Mesenchymal stem cell (in vitro differentiated cells and primary cell): ENCODE measurements around the gene ADAMTS17.

Experiments
- DNase-seq: peaks from one replicate; pipeline ENCODE4 v3.0.0-alpha.2; 2013
- H2AFZ ChIP-seq: one replicate; pipeline ENCODE4 v1.6.1; 2013; ENCODE audit warnings: low read depth, mild to moderate bottlenecking, control low read depth, inconsistent platforms, low read length, moderate library complexity
- H2AK5ac ChIP-seq: 2 replicates; pipeline ENCODE4 v1.6.1; 2013; ENCODE audit warnings: low read length, moderate library complexity, mild to moderate bottlenecking, inconsistent platforms; ENCODE audit not compliant: severe bottlenecking
- H2BK120ac ChIP-seq: one replicate; pipeline ENCODE4 v1.6.1; 2013; ENCODE audit warnings: low read depth, mild to moderate bottlenecking, inconsistent platforms, low read length, moderate library complexity
- H2BK12ac ChIP-seq, 2 experiments: one replicate each; pipeline ENCODE4 v1.6.1; 2013; ENCODE audit warnings: inconsistent platforms in 2 of 2, low read length in 2 of 2, mild to moderate bottlenecking in 2 of 2, moderate library complexity in 2 of 2, control low read depth in 1 of 2
- H2BK15ac ChIP-seq: one replicate; pipeline ENCODE4 v1.6.1; 2013; ENCODE audit warnings: mild to moderate bottlenecking, low read depth, inconsistent platforms; ENCODE audit not compliant: poor library complexity, severe bottlenecking
- H2BK5ac ChIP-seq: 2 replicates; pipeline ENCODE4 v1.6.1; 2013; ENCODE audit warnings: low read depth, mild to moderate bottlenecking, low read length, control low read depth, inconsistent platforms; ENCODE audit not compliant: poor library complexity, severe bottlenecking
- H3K14ac ChIP-seq, 2 experiments: one replicate each; pipeline ENCODE4 v1.6.1; 2013; ENCODE audit warnings: inconsistent platforms in 2 of 2, low read length in 2 of 2, control low read depth in 1 of 2, mild to moderate bottlenecking in 1 of 2, moderate library complexity in 1 of 2
- H3K18ac ChIP-seq, 2 experiments: one replicate each; pipeline ENCODE4 v1.6.1; 2013; ENCODE audit warnings: inconsistent platforms in 2 of 2, low read length in 2 of 2, control low read depth in 1 of 2, low read depth in 1 of 2, mild to moderate bottlenecking in 1 of 2
- H3K23ac ChIP-seq, 2 experiments: one replicate each; pipeline ENCODE4 v1.6.1; 2013; ENCODE audit warnings: inconsistent platforms in 2 of 2, low read length in 2 of 2, mild to moderate bottlenecking in 2 of 2, moderate library complexity in 2 of 2, control low read depth in 1 of 2
- H3K27ac ChIP-seq: 2 replicates; pipeline ENCODE4 v1.5.1; 2013; ENCODE audit warnings: mild to moderate bottlenecking, moderate library complexity, low read length, control low read depth, inconsistent platforms; ENCODE audit not compliant: poor library complexity, severe bottlenecking
- H3K27me3 ChIP-seq, 2 experiments: 2 replicates each; pipeline versions ENCODE4 v1.6.1 to v1.7.0; 2013; ENCODE audit warnings: low read length in 2 of 2, mild to moderate bottlenecking in 2 of 2, moderate library complexity in 2 of 2, control low read depth in 1 of 2, inconsistent platforms in 1 of 2; ENCODE audit not compliant: control insufficient read depth in 1 of 2, insufficient read depth in 1 of 2
- H3K36me3 ChIP-seq, 2 experiments: 2 replicates each; pipeline versions ENCODE4 v1.6.1 to v1.7.0; 2013; ENCODE audit warnings: low read length in 2 of 2, control low read depth in 1 of 2, inconsistent platforms in 1 of 2, low read depth in 1 of 2, mild to moderate bottlenecking in 1 of 2; ENCODE audit not compliant: insufficient read depth in 2 of 2, control insufficient read depth in 1 of 2
- H3K4ac ChIP-seq, 2 experiments: one replicate each; pipeline ENCODE4 v1.6.1; 2013; ENCODE audit warnings: inconsistent platforms in 2 of 2, low read length in 2 of 2, mild to moderate bottlenecking in 2 of 2, moderate library complexity in 2 of 2, control low read depth in 1 of 2, low read depth in 1 of 2
- H3K4me1 ChIP-seq: 2 replicates; pipeline ENCODE4 v1.6.1; 2013; ENCODE audit warnings: low read depth, low read length, control low read depth; ENCODE audit not compliant: control insufficient read depth, insufficient read depth
- H3K4me2 ChIP-seq: 2 replicates; pipeline ENCODE4 v1.6.1; 2013; ENCODE audit warnings: low read length, mild to moderate bottlenecking, inconsistent platforms; ENCODE audit not compliant: poor library complexity, severe bottlenecking
- H3K4me3 ChIP-seq, 2 experiments: 2 replicates each; pipeline versions ENCODE4 v1.5.1 to v1.7.0; 2013; ENCODE audit warnings: low read length in 2 of 2, mild to moderate bottlenecking in 2 of 2, control low read depth in 1 of 2, low read depth in 1 of 2; ENCODE audit not compliant: insufficient read depth in 1 of 2
- H3K79me1 ChIP-seq: replicated peaks from 2 replicates; pipeline ENCODE4 v1.6.1; 2013; ENCODE audit warnings: mild to moderate bottlenecking, control low read depth, low read length, inconsistent platforms; ENCODE audit not compliant: poor library complexity, severe bottlenecking
- H3K9ac ChIP-seq: 2 replicates; pipeline ENCODE4 v1.7.0; 2013; ENCODE audit warnings: mild to moderate bottlenecking, low read length, moderate library complexity
- H3K9me3 ChIP-seq: 2 replicates; pipeline ENCODE4 v1.7.0; 2013; ENCODE audit warnings: mild to moderate bottlenecking, low read length; ENCODE audit not compliant: control insufficient read depth
- H4K8ac ChIP-seq: one replicate; pipeline ENCODE4 v1.6.1; 2013; ENCODE audit warnings: inconsistent platforms, mild to moderate bottlenecking, low read length, moderate library complexity
- H4K91ac ChIP-seq: one replicate; pipeline ENCODE4 v1.6.1; 2013; ENCODE audit warnings: mild to moderate bottlenecking, low read length, inconsistent platforms
- WGBS: methylation state at CpG from one replicate; pipeline ENCODE4 v1.1.7; 2013; ENCODE audit warnings: mixed read lengths; 5-methylcytosine and 5-hydroxymethylcytosine counted together

The ADAMTS17 gene

GRCh38 chr15:100129677-100130076 lies 212.1 kb downstream of the ADAMTS17 start:
- Histone ChIP-seq H4K91ac (no peak overlapping the region), H2BK120ac (no peak overlapping the region)

GRCh38 chr15:100125401-100126191 lies 216.2 kb downstream of the ADAMTS17 start:
- H3K4me2 ChIP-seq = no peak overlapping the region
- peaks cover 22% of the 10 kb centered on the region for H3K9me3 ChIP-seq
- H2AK5ac ChIP-seq = no peak overlapping the region
- no peak overlapping the region for H4K8ac ChIP-seq
- DNase-seq = no peak
- H2AFZ ChIP-seq = no peak overlapping the region
- H3K4ac ChIP-seq = no peak overlapping the region
- H2BK15ac ChIP-seq = no peak overlapping the region
- H3K23ac ChIP-seq = no peak overlapping the region
- no peak overlapping the region for H3K4me3 ChIP-seq
- H2BK120ac ChIP-seq = no peak overlapping the region
- no peaks in the 10 kb centered on the region for H3K36me3 ChIP-seq
- 81% methylated on average over 19 of the region's 19 CpGs for WGBS
- no peaks in the 10 kb centered on the region for H3K79me1 ChIP-seq
- H3K27me3 ChIP-seq = no peaks in the 10 kb centered on the region
- H3K9ac ChIP-seq = no peak overlapping the region
- no peaks in the 10 kb centered on the region for H3K4me1 ChIP-seq
- no peak overlapping the region for H2BK12ac ChIP-seq
- H2BK5ac ChIP-seq = no peak overlapping the region
- no peak overlapping the region for H3K14ac ChIP-seq
- H3K18ac ChIP-seq = no peak overlapping the region
- no peak overlapping the region for H3K27ac ChIP-seq
- no peak overlapping the region for H4K91ac ChIP-seq

More at GRCh38 chr15:100129677-100130076, 212.1 kb downstream of the ADAMTS17 start:
- H4K8ac ChIP-seq = no peak overlapping the region
- DNase-seq = no peak
- no peak overlapping the region for H3K14ac ChIP-seq
- no peaks in the 10 kb centered on the region for H3K27me3 ChIP-seq
- H2AK5ac ChIP-seq = no peak overlapping the region
- no peak overlapping the region for H2BK5ac ChIP-seq
- H3K23ac ChIP-seq = no peak overlapping the region
- H3K4me3 ChIP-seq = no peak overlapping the region
- no peaks in the 10 kb centered on the region for H3K9me3 ChIP-seq
- no peak overlapping the region for H3K4me2 ChIP-seq
- H3K79me1 ChIP-seq = no peaks in the 10 kb centered on the region
- no peak overlapping the region for H3K27ac ChIP-seq
- H2BK15ac ChIP-seq = no peak overlapping the region
- H2AFZ ChIP-seq = no peak overlapping the region
- whole genome bisulfite sequencing = 88% methylated on average over 9 of the region's 9 CpGs
- H3K18ac ChIP-seq = no peak overlapping the region
- no peaks in the 10 kb centered on the region for H3K4me1 ChIP-seq
- H3K4ac ChIP-seq = no peak overlapping the region
- no peaks in the 10 kb centered on the region for H3K36me3 ChIP-seq
- no peak overlapping the region for H3K9ac ChIP-seq
- no peak overlapping the region for H2BK12ac ChIP-seq

GRCh38 chr15:100124936-100125335 lies 216.8 kb downstream of the ADAMTS17 start:
- no peak overlapping the region for H3K27ac ChIP-seq
- no peaks in the 10 kb centered on the region for H3K4me1 ChIP-seq
- H3K4me3 ChIP-seq = no peak overlapping the region
- H2AK5ac ChIP-seq = no peak overlapping the region
- no peak for DNase-seq
- no peak overlapping the region for H2AFZ ChIP-seq
- no peak overlapping the region for H2BK12ac ChIP-seq
- peaks cover 28% of the 10 kb centered on the region for H3K9me3 ChIP-seq
- no peak overlapping the region for H3K18ac ChIP-seq
- H3K79me1 ChIP-seq = no peaks in the 10 kb centered on the region
- H4K91ac ChIP-seq = no peak overlapping the region
- 94% methylated on average over 3 of the region's 5 CpGs for WGBS
- H3K4ac ChIP-seq = no peak overlapping the region
- H3K23ac ChIP-seq = no peak overlapping the region
- no peak overlapping the region for H2BK5ac ChIP-seq
- H3K4me2 ChIP-seq = no peak overlapping the region
- no peak overlapping the region for H2BK15ac ChIP-seq
- no peak overlapping the region for H3K14ac ChIP-seq
- no peak overlapping the region for H3K9ac ChIP-seq
- no peaks in the 10 kb centered on the region for H3K27me3 ChIP-seq
- H4K8ac ChIP-seq = no peak overlapping the region
- H2BK120ac ChIP-seq = no peak overlapping the region
- H3K36me3 ChIP-seq = no peaks in the 10 kb centered on the region

GRCh38 chr15:100124361-100124760 lies 217.4 kb downstream of the ADAMTS17 start:
- Histone ChIP-seq H3K4me3 (no peak overlapping the region), H2BK15ac (no peak overlapping the region), H3K9me3 (peaks cover 34% of the 10 kb centered on the region), H4K8ac (no peak overlapping the region), H2AK5ac (no peak overlapping the region), H3K79me1 (no peaks in the 10 kb centered on the region), H2BK12ac (no peak overlapping the region), H3K23ac (no peak overlapping the region), H3K4me2 (no peak overlapping the region), H4K91ac (no peak overlapping the region), H3K4ac (no peak overlapping the region), H2BK120ac (no peak overlapping the region), H3K18ac (no peak overlapping the region), H3K36me3 (no peaks in the 10 kb centered on the region), H2AFZ (no peak overlapping the region), H3K9ac (no peak overlapping the region), H3K27me3 (no peaks in the 10 kb centered on the region), H2BK5ac (no peak overlapping the region), H3K27ac (no peak overlapping the region), H3K14ac (no peak overlapping the region), H3K4me1 (no peaks in the 10 kb centered on the region)
- no peak for DNase-seq
- WGBS = 90% methylated on average over 12 of the region's 14 CpGs
